Fibroblast of skin of back (primary cell): ENCODE results near the gene CFAP45.
"Not testable (repeated sequence)": the region's sequence is repeated elsewhere in the genome, so short reads cannot be mapped to it uniquely, and the experiment has no call there.

ENCODE experiments used
- DNase-seq: peaks from one replicate; pipeline ENCODE4 v3.0.0-alpha.2; 2013

The CFAP45 gene

DNA sequence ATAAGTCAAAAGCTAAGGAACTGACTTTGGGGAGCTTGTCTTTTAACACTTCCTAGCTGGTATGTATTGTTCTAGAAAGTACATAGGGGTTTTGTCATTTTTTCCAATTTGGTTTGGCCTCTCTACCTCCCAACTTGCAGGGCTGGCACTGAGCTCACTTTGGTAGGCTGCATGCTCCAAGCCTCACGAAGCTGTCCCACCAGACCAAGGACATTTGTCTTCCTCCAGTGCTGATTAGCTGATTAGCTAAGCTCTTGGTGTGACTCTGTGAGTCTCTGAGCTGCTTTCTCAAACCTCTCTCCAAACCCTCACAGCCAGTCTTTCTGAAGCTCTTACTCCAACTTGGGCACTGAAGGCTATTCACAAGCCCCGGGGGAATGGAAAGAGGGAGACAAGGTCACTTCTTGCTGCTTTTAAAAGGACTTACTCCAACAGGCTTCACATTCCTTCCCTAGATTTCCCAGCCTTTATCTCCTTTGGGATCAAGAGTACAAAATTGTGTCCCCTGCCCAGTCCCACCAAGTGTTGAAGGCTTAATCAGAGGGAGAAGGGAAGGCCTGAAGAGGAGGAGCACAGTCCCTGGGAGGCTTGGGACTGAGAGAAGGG lies 893 bp upstream of the CFAP45 start:
- no peak for DNase-seq

GRCh38 chr1:159899634-159900033 lies 331 bp downstream of the CFAP45 start:
- DNase-seq = not testable (repeated sequence)

DNA sequence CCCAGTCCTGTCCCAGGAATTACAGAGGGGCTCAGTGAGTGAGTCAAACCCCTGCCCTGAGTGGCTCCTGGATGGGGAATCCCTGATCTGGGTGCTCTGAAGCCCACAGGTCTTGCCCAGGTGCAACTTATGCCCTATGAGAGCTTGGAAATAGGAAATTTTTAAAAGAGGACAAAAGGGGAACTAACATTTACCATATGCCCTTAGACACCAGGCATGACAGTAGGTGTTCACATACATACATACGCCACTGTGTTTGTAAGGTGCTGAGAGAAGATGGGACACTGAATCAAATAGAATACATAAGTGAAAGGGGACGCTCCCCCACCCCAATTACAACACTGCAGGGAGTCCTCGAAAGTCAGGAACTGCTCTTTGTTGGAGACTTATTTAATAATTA lies 1.4 kb downstream of the CFAP45 start:
- no peak for DNase-seq

DNA sequence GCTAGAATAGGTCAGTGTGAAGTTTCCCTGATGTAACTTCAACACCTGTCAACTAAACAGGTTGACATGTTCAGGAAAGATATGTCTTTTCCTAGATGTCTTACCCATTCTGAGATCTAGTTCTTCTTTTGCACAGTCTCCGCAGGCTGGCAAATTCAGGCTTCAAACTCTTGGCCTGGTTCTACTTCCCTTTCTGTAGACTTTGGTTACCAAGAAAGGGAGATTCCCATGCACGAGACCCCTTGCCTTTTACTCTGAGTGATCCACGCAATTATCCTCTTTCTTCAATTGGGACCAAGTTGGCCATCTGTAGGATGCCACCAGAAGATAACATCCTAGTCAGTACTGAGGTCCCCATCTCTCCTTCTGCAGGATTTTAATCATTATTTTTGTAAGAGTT lies 2.0 kb downstream of the CFAP45 start:
- no peak for DNase-seq

DNA sequence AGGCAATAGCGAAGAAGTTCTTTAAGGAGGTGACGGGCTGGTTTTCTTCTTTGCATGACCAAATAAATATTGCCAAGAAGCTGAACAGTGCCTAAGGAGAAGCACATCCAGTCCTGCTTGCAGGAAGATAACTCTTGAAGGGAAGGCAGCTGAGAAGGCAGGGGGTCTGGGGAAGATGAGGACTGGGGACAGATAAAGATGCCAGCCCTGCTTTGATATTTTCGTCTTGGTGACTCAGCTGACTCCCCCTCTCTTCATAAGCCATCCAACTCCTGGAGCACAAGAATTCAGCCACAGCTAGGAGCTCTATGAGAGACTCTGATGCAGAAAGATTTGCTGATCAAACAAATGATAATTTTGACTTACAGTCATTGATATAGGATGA lies 3.4 kb downstream of the CFAP45 start:
- DNase-seq = no peak

DNA sequence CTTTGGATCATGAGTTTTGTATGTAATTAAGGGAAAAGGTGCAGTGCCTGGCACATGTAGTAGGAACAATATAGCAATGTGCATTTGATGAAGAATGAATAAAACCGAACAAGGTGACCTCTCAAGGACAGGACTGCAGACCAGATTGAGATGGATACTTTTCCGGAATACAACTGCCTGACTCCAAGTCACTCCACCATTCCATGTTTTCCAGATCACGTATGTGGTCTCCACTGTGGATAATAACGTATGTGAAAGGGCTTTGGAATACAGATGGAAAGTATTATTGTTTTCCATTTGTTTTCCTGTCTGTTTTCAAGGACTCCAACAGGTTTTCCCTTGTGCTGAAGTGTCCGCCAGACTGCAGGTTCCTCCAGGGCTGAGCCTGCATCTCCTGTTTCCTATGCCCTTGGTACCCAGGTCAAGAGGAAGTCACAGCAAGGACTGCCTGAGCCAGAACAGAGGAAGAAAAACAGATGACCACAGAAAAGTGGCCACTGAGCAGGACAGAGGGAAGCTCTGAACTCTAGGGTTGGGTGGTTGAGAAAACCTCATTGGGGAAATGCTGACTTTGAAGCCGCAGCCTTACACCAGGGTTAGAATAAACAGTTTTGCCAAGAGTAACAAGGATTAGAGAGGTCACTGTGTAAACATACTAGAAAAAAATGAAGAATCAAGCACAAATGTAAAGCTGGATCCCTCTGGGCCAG lies 4.0 kb downstream of the CFAP45 start:
- peak; percentile 34 for DNase-seq

GRCh38 chr1:159895286-159895685 lies 4.7 kb downstream of the CFAP45 start:
- no peak for DNase-seq

DNA sequence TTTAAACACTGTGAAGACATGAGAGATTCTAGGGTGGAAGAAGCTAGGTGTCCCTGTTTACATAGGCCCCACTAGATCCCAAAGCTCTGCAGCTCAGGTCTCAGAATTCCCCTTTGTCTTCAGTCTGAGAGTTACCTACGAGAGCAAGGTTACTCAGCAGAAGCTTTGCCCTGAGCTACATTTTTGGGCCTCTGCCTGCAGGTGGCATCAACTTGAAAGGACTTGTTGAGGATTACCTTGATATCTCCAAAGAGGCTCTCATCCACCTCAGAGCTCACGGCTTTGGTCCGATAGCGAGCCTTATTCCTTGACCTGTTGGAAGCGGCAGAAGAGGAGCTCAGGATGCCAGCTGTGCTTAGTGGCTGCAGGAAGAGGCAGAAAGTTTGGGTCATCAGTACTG lies 7.0 kb downstream of the CFAP45 start:
- DNase-seq = no peak

GRCh38 chr1:159891275-159892157 lies 8.4 kb downstream of the CFAP45 start:
- peak; percentile 87 for DNase-seq

GRCh38 chr1:159890390-159890789 lies 9.6 kb downstream of the CFAP45 start:
- no peak for DNase-seq

- DNase-seq = peak; percentile 97
These were observed 10.1 kb downstream of the CFAP45 start for GRCh38 chr1:159889821-159890252.

DNA sequence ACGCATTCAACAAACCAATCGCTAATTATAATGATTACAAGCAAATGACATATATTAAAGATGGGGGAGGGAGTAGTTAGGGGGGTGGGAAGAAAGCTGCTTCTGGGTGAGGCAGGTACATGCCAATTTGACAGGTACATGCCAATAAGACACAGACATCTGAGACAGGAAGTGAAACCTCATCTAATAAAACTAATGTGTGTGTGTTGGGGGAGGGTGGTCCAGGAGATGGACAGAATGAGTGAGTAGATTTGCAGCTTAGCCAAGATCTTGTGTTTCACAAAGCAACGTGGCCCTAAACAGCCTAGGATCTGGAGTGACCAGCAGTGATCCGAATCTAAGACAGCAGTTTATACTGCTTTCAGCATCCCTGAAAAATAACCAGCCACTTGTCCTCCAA lies 10.8 kb downstream of the CFAP45 start:
- DNase-seq = no peak

DNA sequence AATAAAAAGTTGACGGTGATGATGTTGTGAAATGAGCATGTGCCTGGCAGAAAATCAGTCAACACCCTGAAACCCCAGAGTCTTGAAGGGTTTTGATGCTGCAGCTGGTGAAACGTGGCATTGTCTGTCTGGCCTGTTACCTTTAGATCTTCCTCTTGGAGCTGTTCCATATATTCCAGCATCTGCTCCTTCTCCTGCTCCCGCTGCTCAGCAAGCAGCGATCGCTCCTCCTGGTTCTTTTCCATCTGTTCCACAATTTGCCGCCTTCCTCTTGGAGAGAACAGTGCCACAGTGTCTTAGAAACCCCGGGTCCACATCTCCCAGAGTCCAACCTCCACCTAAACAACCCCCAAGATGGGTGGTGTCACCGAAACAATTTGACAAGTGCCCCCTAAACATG lies 15.7 kb downstream of the CFAP45 start:
- no peak for DNase-seq

- DNase-seq = no peak
These were observed 16.8 kb downstream of the CFAP45 start for GRCh38 chr1:159883134-159883533.

- peak; percentile 45 for DNase-seq
These were observed 17.5 kb downstream of the CFAP45 start for GRCh38 chr1:159882527-159882862.

- peak; percentile 94 for DNase-seq
These were observed 18.1 kb downstream of the CFAP45 start for GRCh38 chr1:159881622-159882526.

GRCh38 chr1:159880430-159880829 lies 19.5 kb downstream of the CFAP45 start:
- DNase-seq = no peak

- peak; percentile 56 for DNase-seq
These were observed 20.0 kb downstream of the CFAP45 start for GRCh38 chr1:159879977-159880376.

- DNase-seq = no peak
These were observed 20.8 kb downstream of the CFAP45 start for GRCh38 chr1:159879136-159879535.

DNA sequence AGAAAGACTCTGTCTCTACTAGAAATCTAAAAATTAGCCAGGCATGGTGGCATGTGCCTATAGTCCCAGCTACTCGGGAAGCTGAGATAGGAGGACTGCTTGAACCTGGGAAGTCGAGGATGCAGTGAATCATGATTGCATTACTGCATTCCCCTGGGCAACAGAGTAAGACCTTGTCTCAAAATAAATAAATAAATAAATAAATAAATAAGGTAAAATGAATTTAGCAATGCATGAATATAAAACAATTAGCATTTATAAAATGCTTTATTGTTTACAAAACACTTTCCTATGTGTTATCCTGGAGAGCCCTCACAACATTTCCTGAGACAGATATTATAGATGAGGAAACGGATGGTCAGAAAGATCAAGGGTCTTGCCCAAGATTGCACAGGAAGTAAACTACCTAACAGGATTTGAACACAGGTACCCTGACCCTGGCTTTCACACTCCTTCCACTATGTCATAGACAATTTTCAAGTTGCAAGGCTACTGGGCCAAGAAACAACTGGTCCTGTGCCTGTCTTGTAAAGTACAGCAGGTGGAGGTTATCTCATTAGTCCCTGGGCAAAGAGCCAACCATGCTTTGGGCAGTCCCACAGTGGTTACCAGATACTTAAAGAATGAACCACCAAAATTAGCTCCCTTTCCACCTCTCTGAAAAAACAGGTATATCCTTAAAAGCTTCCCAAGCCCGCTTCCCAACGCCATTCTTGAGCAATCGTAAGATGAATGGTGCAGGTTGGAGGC lies 22.1 kb downstream of the CFAP45 start:
- DNase-seq = no peak

DNA sequence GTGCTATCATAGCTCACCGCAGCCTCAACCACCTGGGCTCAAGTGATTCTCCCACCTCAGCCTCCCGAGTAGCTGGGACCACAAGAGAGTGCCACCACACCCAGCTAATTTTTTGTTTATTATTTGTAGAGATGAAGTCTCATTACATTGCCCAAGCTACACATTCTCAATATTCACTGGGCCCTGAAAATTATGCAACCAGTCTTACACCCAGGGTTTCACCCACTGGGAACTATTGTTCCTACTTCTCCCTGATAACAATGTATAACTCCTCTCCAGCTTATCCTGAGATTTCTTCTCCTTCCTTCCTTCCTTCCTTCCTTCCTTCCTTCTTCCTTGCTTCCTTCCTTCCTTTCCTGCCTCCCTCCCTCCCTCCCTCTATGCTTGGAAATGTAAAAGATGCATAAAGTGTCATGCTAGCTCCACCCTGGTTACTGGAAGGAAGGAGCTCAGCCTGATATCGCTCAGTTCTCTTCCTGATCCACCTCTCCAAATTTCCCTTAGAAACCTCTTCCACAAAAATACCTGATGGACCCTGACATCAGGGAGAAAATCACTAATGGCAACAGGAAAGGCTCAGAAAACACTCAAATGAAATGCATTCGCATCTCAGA lies 26.3 kb downstream of the CFAP45 start:
- no peak for DNase-seq
